Gastrocnemius medialis (tissue), 4 donors: ENCODE data around the gene CMC2. TPM values are rescaled to one million over a fixed set of nuclear protein-coding genes. Genes with fewer than 3 reads are reported as not detected.
A peak's percentile ranks its signal among the peaks of the same experiment; 100 is the strongest.

ENCODE experiments used
- ATAC-seq, 2 donors: fragments of 150-250 bp; one replicate each; pipeline ENCODE4 v1.9.1; 2016
- DNase-seq, 2 donors: peaks; one replicate each; pipeline ENCODE4 v3.0.0-alpha.2; 2019
- H3K27ac ChIP-seq, 4 donors: fragments of 200-600 bp; sonication (generic); 1 replicate in 1 of 4; 2 replicates in 3 of 4; pipeline ENCODE4 v1.5.1; 2016 to 2018; ENCODE audit warnings: mild to moderate bottlenecking in 2 of 4, moderate library complexity in 1 of 4
- H3K27me3 ChIP-seq, 3 donors: fragments of 200-600 bp; sonication (generic) in 2 of 3; 1 replicate in 1 of 3; 2 replicates in 2 of 3; pipeline versions ENCODE4 v1.5.1 to v1.6.0; 2016 to 2019; ENCODE audit warnings: mild to moderate bottlenecking in 1 of 3, moderate library complexity in 1 of 3
- H3K36me3 ChIP-seq, 2 donors: fragments of 200-600 bp; sonication (generic) in 1 of 2; one replicate each; pipeline ENCODE4 v1.5.1; 2017 to 2018
- H3K4me1 ChIP-seq, 2 donors: fragments of 200-600 bp; sonication (generic) in 1 of 2; one replicate each; pipeline ENCODE4 v1.5.1; 2016 to 2017; ENCODE audit warnings: mild to moderate bottlenecking in 2 of 2
- H3K4me3 ChIP-seq, 4 donors: fragments of 200-600 bp; sonication (generic) in 3 of 4; 1 replicate in 1 of 4; 2 replicates in 3 of 4; pipeline ENCODE4 v1.5.1; 2016 to 2019; ENCODE audit warnings: mild to moderate bottlenecking in 2 of 4
- H3K9me3 ChIP-seq, 3 donors: fragments of 200-600 bp; sonication (generic) in 2 of 3; 1 replicate in 1 of 3; 2 replicates in 2 of 3; pipeline ENCODE4 v1.5.1; 2016 to 2019
- CTCF ChIP-seq, 5 experiments: fragments of 450-650 bp in 3 of 5; fragments of 200-600 bp in 2 of 5; sonication (generic) in 2 of 5; IDR thresholded peaks in 4 of 5; conservative IDR thresholded peaks in 1 of 5; 1 replicate in 4 of 5; 2 replicates in 1 of 5; pipeline ENCODE4 v1.5.1; 2016 to 2019; ENCODE audit warnings: antibody characterized with exemption in 5 of 5, mild to moderate bottlenecking in 3 of 5, moderate library complexity in 3 of 5
- POLR2A ChIP-seq, 2 donors: fragments of 450-650 bp; IDR thresholded peaks; one replicate each; pipeline ENCODE4 v1.6.1; 2017; ENCODE audit warnings: antibody characterized with exemption in 2 of 2, mild to moderate bottlenecking in 2 of 2, moderate library complexity in 2 of 2
- in situ Hi-C, 4 donors: fragments of 200-750 bp; cut with MboI; loops; one replicate each; pipeline versions ENCODE4 v1.15.0 to v1.8.0; 2017; ENCODE audit warnings: low sequenced_read_pairs in 4 of 4
- intact Hi-C: fragments of 100-400 bp; cut with DNase I; formaldehyde crosslinking; loops from one replicate; pipeline ENCODE4 v1.15.1; 2023; ENCODE audit warnings: low total_unique reads
- total RNA-seq, 4 donors: library from RNA; depleted of rRNA; stranded (reverse); fragments of >200 nt; gene quantifications; one replicate each; pipeline versions ENCODE4 v1.1.0 to v1.2.3, GENCODE V29; 2016

The CMC2 gene
- total RNA-seq, 4 donors from 2014 or later = 78.8 to 89.1 (median 82.7) TPM

- Histone ChIP-seq H3K27ac (no peak overlapping the region), H3K36me3 (peaks cover 0 to 13% of the 10 kb centered on the region in 2 donors), H3K4me1 (peaks cover under 1% of the 10 kb centered on the region in 2 donors), H3K4me3 (no peak overlapping the region), H3K9me3 (no peaks in the 10 kb centered on the region), H3K27me3 (no peaks in the 10 kb centered on the region)
- in situ Hi-C loops = no loop called here
- DNase-seq (no peak), ATAC-seq (no peak)
- TF ChIP-seq POLR2A (IDR thresholded peaks at IDR 0.05) (no peak), CTCF (IDR thresholded peaks at IDR 0.05 in 4 of 5, conservative IDR thresholded peaks at IDR 0.05 in 1 of 5) (no peak)
- intact Hi-C loops = no loop called here
Measured at GRCh38 chr16:81012974-81013373, 6.3 kb upstream of the CMC2 start.

GRCh38 chr16:81008505-81008789 lies 1.8 kb upstream of the CMC2 start:
- intact Hi-C loops (loop anchor here (5.0 to 10.0 kb wide), 2 partner anchors 174 to 306 kb away; partner anchors contain the start of gene GAN), in situ Hi-C loops (no loop called here)
- Histone ChIP-seq H3K9me3 (no peaks in the 10 kb centered on the region), H3K27me3 (no peaks in the 10 kb centered on the region), H3K4me3 (no peak overlapping the region), H3K4me1 (peaks cover 27 to 33% of the 10 kb centered on the region in 2 donors), H3K36me3 (no peaks in the 10 kb centered on the region), H3K27ac (no peak overlapping the region)
- DNase-seq (no peak), ATAC-seq (no peak)
- TF ChIP-seq CTCF (IDR thresholded peaks at IDR 0.05 in 4 of 5, conservative IDR thresholded peaks at IDR 0.05 in 1 of 5) (no peak), POLR2A (IDR thresholded peaks at IDR 0.05) (no peak)

GRCh38 chr16:81006211-81006812 lies 373 bp downstream of the CMC2 start:
- intact Hi-C loops (loop anchor here (1.0 to 10.0 kb wide), 4 partner anchors 74 to 308 kb away; partner anchors contain the start of genes GAN and GCSH), in situ Hi-C loops (no loop called here)
- no peaks in the 10 kb centered on the region for H3K36me3 ChIP-seq
- peaks cover 33 to 35% of the 10 kb centered on the region in 2 donors for H3K4me1 ChIP-seq
- ATAC-seq (peak; percentile 26 to 32), DNase-seq (peak; percentile 48 to 64)
- peak overlapping the region; percentile 87 to 100 (median 98) for H3K4me3 ChIP-seq
- H3K9me3 ChIP-seq = no peaks in the 10 kb centered on the region
- no peak for TF ChIP-seq CTCF (IDR thresholded peaks at IDR 0.05 in 4 of 5, conservative IDR thresholded peaks at IDR 0.05 in 1 of 5)
- no peak for TF ChIP-seq POLR2A (IDR thresholded peaks at IDR 0.05)
- H3K27me3 ChIP-seq = no peaks in the 10 kb centered on the region
- peak overlapping the region; percentile 95 to 100 (median 100) for H3K27ac ChIP-seq

- Histone ChIP-seq H3K27me3 (no peaks in the 10 kb centered on the region), H3K4me3 (peak overlapping the region; percentile 87 to 100 (median 98)), H3K9me3 (no peaks in the 10 kb centered on the region), H3K36me3 (no peaks in the 10 kb centered on the region), H3K4me1 (peaks cover 33 to 35% of the 10 kb centered on the region in 2 donors), H3K27ac (peak overlapping the region; percentile 95 to 100 (median 100))
- DNase-seq = no peak
- in situ Hi-C loops = no loop called here
- TF ChIP-seq CTCF (IDR thresholded peaks at IDR 0.05 in 4 of 5, conservative IDR thresholded peaks at IDR 0.05 in 1 of 5) = no peak
- TF ChIP-seq POLR2A (IDR thresholded peaks at IDR 0.05) = no peak
- intact Hi-C loops = loop anchor here (1.0 to 10.0 kb wide), 4 partner anchors 73 to 309 kb away; partner anchors contain the start of genes GAN and GCSH
- no peak for ATAC-seq
Measured at GRCh38 chr16:81005610-81006161, 999 bp downstream of the CMC2 start.
